22Rv1 (cell line): ENCODE results near the gene DLG1.

ENCODE experiments used
- H3K27ac ChIP-seq: fragments of 450-650 bp; 2 replicates; pipeline ENCODE4 v1.5.1; 2017
- ZFX ChIP-seq: fragments of 450-650 bp; IDR thresholded peaks from 2 replicates; pipeline ENCODE4 v1.6.1; 2017; ENCODE audit warnings: antibody characterized with exemption, borderline replicate concordance
- TF ChIP-seq, protein P1 (sequence below): fragments of 450-650 bp; IDR thresholded peaks from 2 replicates; pipeline ENCODE4 v1.5.1; 2017; ENCODE audit warnings: mild to moderate bottlenecking

DLG1 gene

DNA sequence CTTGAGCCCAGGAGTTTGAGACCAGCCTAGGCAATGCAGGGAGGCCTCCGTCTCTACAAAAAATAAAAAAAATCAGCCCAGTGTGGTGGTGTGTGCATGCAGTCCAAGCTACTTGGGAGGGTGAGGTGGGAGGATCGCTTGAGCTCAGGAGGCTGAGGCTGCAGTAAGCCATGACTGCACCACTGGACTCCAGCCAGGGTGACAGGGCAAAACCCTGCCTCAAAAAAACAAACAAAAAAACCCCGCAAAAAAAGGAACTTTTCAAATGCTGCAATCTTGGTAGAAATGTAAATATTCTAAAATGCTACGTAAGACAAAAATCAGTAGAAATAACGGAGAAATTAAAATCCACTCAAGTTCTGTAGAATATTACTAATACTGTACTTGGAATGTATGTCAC is 160.7 kb downstream of the DLG1 start:
- no peak overlapping the region for H3K27ac ChIP-seq
- TF ChIP-seq ZFX, result no peak
- TF ChIP-seq, protein P1, sequence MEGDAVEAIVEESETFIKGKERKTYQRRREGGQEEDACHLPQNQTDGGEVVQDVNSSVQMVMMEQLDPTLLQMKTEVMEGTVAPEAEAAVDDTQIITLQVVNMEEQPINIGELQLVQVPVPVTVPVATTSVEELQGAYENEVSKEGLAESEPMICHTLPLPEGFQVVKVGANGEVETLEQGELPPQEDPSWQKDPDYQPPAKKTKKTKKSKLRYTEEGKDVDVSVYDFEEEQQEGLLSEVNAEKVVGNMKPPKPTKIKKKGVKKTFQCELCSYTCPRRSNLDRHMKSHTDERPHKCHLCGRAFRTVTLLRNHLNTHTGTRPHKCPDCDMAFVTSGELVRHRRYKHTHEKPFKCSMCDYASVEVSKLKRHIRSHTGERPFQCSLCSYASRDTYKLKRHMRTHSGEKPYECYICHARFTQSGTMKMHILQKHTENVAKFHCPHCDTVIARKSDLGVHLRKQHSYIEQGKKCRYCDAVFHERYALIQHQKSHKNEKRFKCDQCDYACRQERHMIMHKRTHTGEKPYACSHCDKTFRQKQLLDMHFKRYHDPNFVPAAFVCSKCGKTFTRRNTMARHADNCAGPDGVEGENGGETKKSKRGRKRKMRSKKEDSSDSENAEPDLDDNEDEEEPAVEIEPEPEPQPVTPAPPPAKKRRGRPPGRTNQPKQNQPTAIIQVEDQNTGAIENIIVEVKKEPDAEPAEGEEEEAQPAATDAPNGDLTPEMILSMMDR, result no peak

DNA sequence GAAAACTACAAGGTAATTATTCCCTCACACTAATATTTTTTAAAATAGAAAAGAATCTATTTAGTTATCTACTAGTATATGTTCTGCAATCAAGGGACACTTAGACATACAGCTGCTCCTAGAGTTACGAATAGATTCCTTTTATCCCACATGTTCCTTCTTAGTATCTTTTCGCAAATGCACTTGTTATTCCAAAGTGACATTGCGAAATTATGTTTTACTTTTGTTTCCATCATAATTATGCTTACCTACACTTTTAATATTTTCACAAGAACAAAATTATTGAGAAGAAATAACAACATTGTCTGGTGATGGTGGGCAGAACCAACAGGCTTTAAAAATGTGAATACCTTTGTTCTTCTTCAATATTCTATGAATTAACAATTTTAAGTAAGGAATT is 161.7 kb downstream of the DLG1 start:
- no peak for TF ChIP-seq ZFX
- TF ChIP-seq, protein P1, result no peak
- H3K27ac ChIP-seq, result no peak overlapping the region

DNA sequence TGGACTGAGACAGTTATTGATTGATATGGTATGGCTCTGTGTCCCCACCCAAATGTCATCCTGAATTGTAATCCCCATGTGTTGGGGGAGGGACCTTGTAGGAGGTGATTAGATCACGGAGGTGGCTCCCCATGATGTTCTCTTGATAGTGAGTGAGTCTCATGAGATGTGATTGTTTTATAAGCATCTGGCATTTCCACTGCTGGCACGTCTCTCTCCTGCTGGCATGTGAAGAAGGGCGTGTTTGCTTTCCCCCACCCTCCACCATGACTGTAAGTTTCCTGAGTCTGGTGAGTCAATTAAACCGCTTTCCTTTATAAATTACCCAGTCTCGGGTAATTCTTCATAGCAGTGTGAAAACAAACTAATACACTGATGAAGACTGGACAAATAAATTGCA is 163.2 kb downstream of the DLG1 start:
- TF ChIP-seq, protein P1, result no peak
- no peak for TF ChIP-seq ZFX
- no peak overlapping the region for H3K27ac ChIP-seq

DNA sequence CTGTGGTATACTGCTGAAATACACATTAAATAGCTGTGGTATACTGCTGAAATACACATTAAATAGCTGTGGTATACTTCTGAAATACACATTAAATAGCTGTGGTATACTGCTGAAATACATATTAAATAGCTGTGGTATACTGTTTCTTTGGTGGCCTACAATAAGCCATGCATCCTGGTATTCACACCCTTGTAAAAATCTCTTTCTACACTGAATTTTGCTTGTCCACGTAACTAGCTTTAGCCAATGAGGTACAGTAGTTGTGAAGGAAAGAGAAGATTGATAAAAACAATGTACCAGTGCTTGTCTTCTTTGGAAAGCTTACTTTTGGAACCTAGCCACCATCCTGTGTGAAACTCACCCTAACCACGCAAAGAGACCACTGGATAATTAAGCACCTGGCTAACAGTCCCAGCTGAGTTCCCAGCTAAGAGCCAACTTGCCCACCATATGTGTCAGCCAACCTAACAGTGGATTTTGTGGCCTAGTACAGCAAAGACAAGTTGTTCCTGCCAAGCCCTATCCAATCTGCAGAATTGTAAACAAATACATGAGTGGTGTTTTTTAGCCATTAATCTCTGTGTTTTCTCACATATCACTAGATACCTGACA is 165.4 kb downstream of the DLG1 start:
- no peak for TF ChIP-seq ZFX
- TF ChIP-seq, protein P1, result no peak

DNA sequence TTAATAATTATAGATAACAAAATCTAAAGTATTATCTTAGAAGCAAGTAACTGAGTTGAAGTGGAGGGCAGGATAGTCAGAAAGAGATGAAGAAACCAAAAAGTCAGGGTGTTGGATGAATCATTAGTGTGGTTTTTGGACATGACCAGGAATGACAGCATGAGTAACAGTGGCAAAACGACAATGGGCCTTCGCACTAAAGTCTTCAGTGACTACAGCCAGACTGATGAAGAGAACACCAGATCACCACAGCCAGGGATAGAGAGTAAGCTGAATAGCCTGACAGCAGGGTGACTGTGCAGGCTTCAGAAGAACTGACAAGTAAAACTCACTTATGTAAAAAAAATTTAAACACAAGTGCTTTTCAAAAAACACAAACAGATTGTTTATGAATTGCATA is 172.8 kb downstream of the DLG1 start:
- TF ChIP-seq, protein P1, result no peak
- TF ChIP-seq ZFX, result no peak
- no peak overlapping the region for H3K27ac ChIP-seq

More for the DNA sequence above, 165.4 kb downstream of the DLG1 start:
- no peak overlapping the region for H3K27ac ChIP-seq

DNA sequence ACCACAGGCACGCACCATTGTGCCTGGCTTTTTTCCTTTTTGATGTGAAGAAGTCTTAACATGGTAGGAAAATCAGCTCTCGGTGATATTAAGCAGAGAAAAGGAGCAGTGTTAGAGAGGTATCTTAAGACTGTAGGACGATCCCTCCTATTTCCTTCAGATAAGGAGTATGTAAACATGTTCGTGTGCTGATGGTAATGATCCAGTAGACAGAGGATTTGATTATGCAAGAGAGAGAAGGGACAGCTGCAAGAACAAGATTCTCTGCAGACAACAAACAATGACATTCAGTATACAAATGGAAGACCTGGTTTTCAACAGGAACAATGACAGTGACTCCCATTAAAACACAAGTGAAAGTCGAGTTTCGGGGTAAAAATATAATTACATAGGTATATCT is 173.7 kb downstream of the DLG1 start:
- H3K27ac ChIP-seq, result no peak overlapping the region
- TF ChIP-seq ZFX, result no peak
- TF ChIP-seq, protein P1, result no peak

DNA sequence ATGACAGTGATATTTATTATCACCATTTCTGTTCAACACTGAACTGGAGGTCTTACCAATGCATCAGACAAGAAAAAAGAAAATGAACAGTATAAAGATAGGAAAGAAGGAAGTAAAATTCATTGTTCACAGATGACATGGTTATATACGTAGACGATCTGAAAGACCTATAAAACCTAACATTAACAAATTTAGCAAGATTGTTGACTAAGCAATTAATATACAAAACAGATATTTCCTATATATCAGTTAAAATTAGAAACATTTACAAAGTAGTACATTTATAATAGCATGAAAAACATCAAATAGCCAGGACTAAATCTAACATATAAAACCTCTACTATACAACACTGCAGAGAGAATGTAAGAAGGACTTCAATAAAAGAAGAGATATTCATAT is 176.0 kb downstream of the DLG1 start:
- H3K27ac ChIP-seq, result no peak overlapping the region
- no peak for TF ChIP-seq ZFX
- TF ChIP-seq, protein P1, result no peak
